DOHH2 (cell line): ENCODE results near the gene GRWD1.

Source experiments
- EZH2phosphoT487 ChIP-seq: fragments of 200-600 bp; sonication (generic); IDR thresholded peaks from 2 replicates; pipeline ENCODE4 v1.6.1; 2017; ENCODE audit warnings: borderline replicate concordance, mild to moderate bottlenecking, antibody characterized with exemption, low read length, moderate library complexity, mixed read lengths
- TF ChIP-seq, protein P1 (sequence below): fragments of 200-600 bp; sonication (generic); IDR thresholded peaks from one replicate; pipeline ENCODE4 v1.5.1; 2014; ENCODE audit warnings: antibody characterized with exemption, mild to moderate bottlenecking, low read depth, low read length; ENCODE audit not compliant: poor library complexity, severe bottlenecking

GRCh38 chr19:48444129-48444935, 1.5 kb upstream of the GRWD1 start:
- TF ChIP-seq, protein P1, sequence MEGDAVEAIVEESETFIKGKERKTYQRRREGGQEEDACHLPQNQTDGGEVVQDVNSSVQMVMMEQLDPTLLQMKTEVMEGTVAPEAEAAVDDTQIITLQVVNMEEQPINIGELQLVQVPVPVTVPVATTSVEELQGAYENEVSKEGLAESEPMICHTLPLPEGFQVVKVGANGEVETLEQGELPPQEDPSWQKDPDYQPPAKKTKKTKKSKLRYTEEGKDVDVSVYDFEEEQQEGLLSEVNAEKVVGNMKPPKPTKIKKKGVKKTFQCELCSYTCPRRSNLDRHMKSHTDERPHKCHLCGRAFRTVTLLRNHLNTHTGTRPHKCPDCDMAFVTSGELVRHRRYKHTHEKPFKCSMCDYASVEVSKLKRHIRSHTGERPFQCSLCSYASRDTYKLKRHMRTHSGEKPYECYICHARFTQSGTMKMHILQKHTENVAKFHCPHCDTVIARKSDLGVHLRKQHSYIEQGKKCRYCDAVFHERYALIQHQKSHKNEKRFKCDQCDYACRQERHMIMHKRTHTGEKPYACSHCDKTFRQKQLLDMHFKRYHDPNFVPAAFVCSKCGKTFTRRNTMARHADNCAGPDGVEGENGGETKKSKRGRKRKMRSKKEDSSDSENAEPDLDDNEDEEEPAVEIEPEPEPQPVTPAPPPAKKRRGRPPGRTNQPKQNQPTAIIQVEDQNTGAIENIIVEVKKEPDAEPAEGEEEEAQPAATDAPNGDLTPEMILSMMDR, result no peak
- TF ChIP-seq EZH2phosphoT487, result no peak
